HEK293 (cell line): ENCODE data around the gene NDUFB10.

Experiments
- BCL11A ChIP-seq: fragments of 450-650 bp; formaldehyde crosslinking; IDR thresholded peaks from 2 replicates; pipeline ENCODE4 v1.5.1; 2016; ENCODE audit warnings: low read depth, missing biosample characterization, missing genetic modification characterization
- GLI2 ChIP-seq: fragments of 450-650 bp; formaldehyde crosslinking; IDR thresholded peaks from 2 replicates; pipeline ENCODE4; 2017; ENCODE audit warnings: missing biosample characterization, missing genetic modification characterization, low read depth, borderline replicate concordance
- GLIS1 ChIP-seq: fragments of 450-650 bp; formaldehyde crosslinking; IDR thresholded peaks from 2 replicates; pipeline ENCODE4 v1.5.1; 2016; ENCODE audit warnings: missing biosample characterization, missing genetic modification characterization
- HOXC10 ChIP-seq: sonication (generic); formaldehyde crosslinking; IDR thresholded peaks from 2 replicates; pipeline ENCODE4 v1.8.1; 2023; ENCODE audit warnings: mild to moderate bottlenecking, missing genetic modification reagents
- KLF1 ChIP-seq: fragments of 450-650 bp; formaldehyde crosslinking; IDR thresholded peaks from 2 replicates; pipeline ENCODE4 v1.5.1; 2016; ENCODE audit warnings: missing biosample characterization, missing genetic modification characterization
- MEIS1 ChIP-seq: sonication (generic); formaldehyde crosslinking; IDR thresholded peaks from 2 replicates; pipeline ENCODE4 v1.8.1; 2022; ENCODE audit warnings: missing genetic modification reagents, mild to moderate bottlenecking, borderline replicate concordance
- MYNN ChIP-seq: fragments of 450-650 bp; formaldehyde crosslinking; IDR thresholded peaks from 2 replicates; pipeline ENCODE4 v1.5.1; 2016; ENCODE audit warnings: missing biosample characterization, missing genetic modification characterization, borderline replicate concordance
- OSR2 ChIP-seq: fragments of 450-650 bp; formaldehyde crosslinking; IDR thresholded peaks from 2 replicates; pipeline ENCODE4 v1.5.1; 2016; ENCODE audit warnings: missing biosample characterization, missing genetic modification characterization
- PRDM10 ChIP-seq: fragments of 450-650 bp; formaldehyde crosslinking; IDR thresholded peaks from 2 replicates; pipeline ENCODE4 v1.5.1; 2016; ENCODE audit warnings: missing biosample characterization, missing genetic modification characterization
- SALL2 ChIP-seq: fragments of 450-650 bp; formaldehyde crosslinking; IDR thresholded peaks from 2 replicates; pipeline ENCODE4 v1.5.0; 2017; ENCODE audit warnings: missing biosample characterization, mild to moderate bottlenecking, missing genetic modification characterization, borderline replicate concordance
- WT1 ChIP-seq: fragments of 450-650 bp; formaldehyde crosslinking; IDR thresholded peaks from 2 replicates; pipeline ENCODE4 v1.5.1; 2016; ENCODE audit warnings: missing biosample characterization, missing genetic modification characterization
- YY1 ChIP-seq: fragments of 450-650 bp; formaldehyde crosslinking; IDR thresholded peaks from 2 replicates; pipeline ENCODE4 v1.5.1; 2018; ENCODE audit warnings: missing biosample characterization, missing genetic modification characterization
- ZBTB17 ChIP-seq: fragments of 450-650 bp; formaldehyde crosslinking; IDR thresholded peaks from 2 replicates; pipeline ENCODE4 v1.5.1; 2016; ENCODE audit warnings: missing biosample characterization, missing genetic modification characterization
- ZBTB20 ChIP-seq: fragments of 450-650 bp; formaldehyde crosslinking; IDR thresholded peaks from 2 replicates; pipeline ENCODE4 v1.5.1; 2016; ENCODE audit warnings: missing biosample characterization, missing genetic modification characterization
- ZFP37 ChIP-seq: fragments of 450-650 bp; formaldehyde crosslinking; IDR thresholded peaks from 2 replicates; pipeline ENCODE4 v1.5.1; 2016; ENCODE audit warnings: missing biosample characterization, missing genetic modification characterization
- ZNF114 ChIP-seq: fragments of 450-650 bp; formaldehyde crosslinking; IDR thresholded peaks from 2 replicates; pipeline ENCODE4 v1.5.0; 2017; ENCODE audit warnings: missing biosample characterization, missing genetic modification characterization
- ZNF133 ChIP-seq: fragments of 450-650 bp; formaldehyde crosslinking; IDR thresholded peaks from 2 replicates; pipeline ENCODE4 v1.5.1; 2016; ENCODE audit warnings: missing biosample characterization, missing genetic modification characterization
- ZNF138 ChIP-seq: fragments of 450-650 bp; formaldehyde crosslinking; IDR thresholded peaks from 2 replicates; pipeline ENCODE4 v1.5.1; 2016; ENCODE audit warnings: missing biosample characterization, missing genetic modification characterization, borderline replicate concordance
- ZNF140 ChIP-seq: fragments of 450-650 bp; formaldehyde crosslinking; IDR thresholded peaks from 2 replicates; pipeline ENCODE4 v1.5.1; 2016; ENCODE audit warnings: missing biosample characterization, missing genetic modification characterization
- ZNF155 ChIP-seq: fragments of 450-650 bp; formaldehyde crosslinking; IDR thresholded peaks from 2 replicates; pipeline ENCODE4 v1.5.1; 2016; ENCODE audit warnings: missing biosample characterization, missing genetic modification characterization
- ZNF157 ChIP-seq: fragments of 450-650 bp; formaldehyde crosslinking; IDR thresholded peaks from 2 replicates; pipeline ENCODE4 v1.5.1; 2016; ENCODE audit warnings: missing biosample characterization, missing genetic modification characterization
- ZNF175 ChIP-seq: fragments of 450-650 bp; formaldehyde crosslinking; IDR thresholded peaks from 2 replicates; pipeline ENCODE4 v1.5.1; 2016; ENCODE audit warnings: missing biosample characterization, missing genetic modification characterization
- ZNF184 ChIP-seq: fragments of 450-650 bp; IDR thresholded peaks from 2 replicates; pipeline ENCODE4 v1.5.1; 2018; ENCODE audit warnings: missing biosample characterization, mild to moderate bottlenecking, missing genetic modification characterization
- ZNF202 ChIP-seq: fragments of 450-650 bp; formaldehyde crosslinking; IDR thresholded peaks from 2 replicates; pipeline ENCODE4 v1.5.1; 2016; ENCODE audit warnings: missing biosample characterization, missing genetic modification characterization, borderline replicate concordance
- ZNF335 ChIP-seq: fragments of 450-650 bp; formaldehyde crosslinking; conservative IDR thresholded peaks from 2 replicates; pipeline ENCODE4 v1.5.1; 2016; ENCODE audit warnings: missing biosample characterization, missing genetic modification characterization
- ZNF426 ChIP-seq: fragments of 450-650 bp; formaldehyde crosslinking; IDR thresholded peaks from 2 replicates; pipeline ENCODE4 v1.5.1; 2017; ENCODE audit warnings: missing biosample characterization, missing genetic modification characterization, mild to moderate bottlenecking, inconsistent platforms, moderate library complexity
- ZNF48 ChIP-seq: fragments of 450-650 bp; formaldehyde crosslinking; IDR thresholded peaks from 2 replicates; pipeline ENCODE4 v1.5.1; 2016; ENCODE audit warnings: missing biosample characterization, missing genetic modification characterization
- ZNF548 ChIP-seq: fragments of 450-650 bp; formaldehyde crosslinking; IDR thresholded peaks from 2 replicates; pipeline ENCODE4 v1.5.1; 2016; ENCODE audit warnings: missing biosample characterization, missing genetic modification characterization
- ZNF624 ChIP-seq: fragments of 450-650 bp; formaldehyde crosslinking; IDR thresholded peaks from 2 replicates; pipeline ENCODE4 v1.5.1; 2017; ENCODE audit warnings: missing biosample characterization, missing genetic modification characterization
- ZNF654 ChIP-seq: fragments of 450-650 bp; formaldehyde crosslinking; IDR thresholded peaks from 2 replicates; pipeline ENCODE4 v1.5.1; 2016; ENCODE audit warnings: low read depth, missing biosample characterization, missing genetic modification characterization
- ZNF768 ChIP-seq: fragments of 450-650 bp; formaldehyde crosslinking; IDR thresholded peaks from 2 replicates; pipeline ENCODE4 v1.5.1; 2018; ENCODE audit warnings: missing biosample characterization, mild to moderate bottlenecking, missing genetic modification characterization
- ZNF830 ChIP-seq: fragments of 450-650 bp; IDR thresholded peaks from 2 replicates; pipeline ENCODE4 v1.5.0; 2018; ENCODE audit warnings: missing biosample characterization, missing genetic modification characterization, low read depth, mild to moderate bottlenecking, moderate library complexity
- ZSCAN16 ChIP-seq: fragments of 450-650 bp; formaldehyde crosslinking; IDR thresholded peaks from 2 replicates; pipeline ENCODE4 v1.5.1; 2016; ENCODE audit warnings: missing biosample characterization, missing genetic modification characterization
- ZSCAN5A ChIP-seq: fragments of 450-650 bp; formaldehyde crosslinking; IDR thresholded peaks from 2 replicates; pipeline ENCODE4 v1.5.1; 2016; ENCODE audit warnings: missing biosample characterization, missing genetic modification characterization
- TF ChIP-seq, protein P1 (sequence below): fragments of 450-650 bp; formaldehyde crosslinking; IDR thresholded peaks from 2 replicates; pipeline ENCODE4 v1.5.1; 2017; ENCODE audit warnings: missing biosample characterization, missing genetic modification characterization
- TF ChIP-seq, protein P2 (sequence below): fragments of 450-650 bp; formaldehyde crosslinking; IDR thresholded peaks from 2 replicates; pipeline ENCODE4 v1.5.1; 2016; ENCODE audit warnings: missing biosample characterization, missing genetic modification characterization

The NDUFB10 gene

GRCh38 chr16:2009791-2010510, 50.6 kb downstream of the NDUFB10 start, which contains the start of gene ZNF598 (continued):
- TF ChIP-seq, protein P1, sequence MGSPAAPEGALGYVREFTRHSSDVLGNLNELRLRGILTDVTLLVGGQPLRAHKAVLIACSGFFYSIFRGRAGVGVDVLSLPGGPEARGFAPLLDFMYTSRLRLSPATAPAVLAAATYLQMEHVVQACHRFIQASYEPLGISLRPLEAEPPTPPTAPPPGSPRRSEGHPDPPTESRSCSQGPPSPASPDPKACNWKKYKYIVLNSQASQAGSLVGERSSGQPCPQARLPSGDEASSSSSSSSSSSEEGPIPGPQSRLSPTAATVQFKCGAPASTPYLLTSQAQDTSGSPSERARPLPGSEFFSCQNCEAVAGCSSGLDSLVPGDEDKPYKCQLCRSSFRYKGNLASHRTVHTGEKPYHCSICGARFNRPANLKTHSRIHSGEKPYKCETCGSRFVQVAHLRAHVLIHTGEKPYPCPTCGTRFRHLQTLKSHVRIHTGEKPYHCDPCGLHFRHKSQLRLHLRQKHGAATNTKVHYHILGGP, result no peak
- TF ChIP-seq ZNF830 (no peak), HOXC10 (no peak), ZNF140 (tag by site-specific recombination) (no peak), MEIS1 (no peak), ZSCAN5A (tag by site-specific recombination) (no peak; the same call in 1 of the 2 replicates), ZNF175 (tag by site-specific recombination) (no peak), PRDM10 (peak; percentile 30), ZNF48 (no peak), GLI2 (tag by site-specific recombination) (no peak), ZNF768 (tag by site-specific recombination) (no peak), ZNF184 (peak; percentile 34; the same call in 1 of the 2 replicates), WT1 (tag by site-specific recombination) (no peak; the same call in 1 of the 2 replicates), ZNF133 (no peak), ZNF624 (tag by site-specific recombination) (no peak), ZNF202 (no peak), ZNF157 (tag by site-specific recombination) (no peak), GLIS1 (tag by site-specific recombination) (no peak), ZNF114 (no peak), YY1 (no peak; the same call in 1 of the 2 replicates), ZNF138 (tag by site-specific recombination) (no peak), ZNF426 (tag by site-specific recombination) (no peak), ZSCAN16 (no peak), MYNN (no peak), BCL11A (no peak), ZBTB20 (tag by site-specific recombination) (no peak), OSR2 (tag by site-specific recombination) (no peak), ZNF335 (tag by site-specific recombination) (peak; percentile 90), ZNF155 (no peak), ZFP37 (peak; percentile 78), ZNF654 (tag by site-specific recombination) (no peak), KLF1 (tag by site-specific recombination) (peak; percentile 42; the same call in 1 of the 2 replicates), ZBTB17 (tag by site-specific recombination) (peak; percentile 67), SALL2 (tag by site-specific recombination) (no peak), ZNF548 (no peak)
- TF ChIP-seq, protein P2, sequence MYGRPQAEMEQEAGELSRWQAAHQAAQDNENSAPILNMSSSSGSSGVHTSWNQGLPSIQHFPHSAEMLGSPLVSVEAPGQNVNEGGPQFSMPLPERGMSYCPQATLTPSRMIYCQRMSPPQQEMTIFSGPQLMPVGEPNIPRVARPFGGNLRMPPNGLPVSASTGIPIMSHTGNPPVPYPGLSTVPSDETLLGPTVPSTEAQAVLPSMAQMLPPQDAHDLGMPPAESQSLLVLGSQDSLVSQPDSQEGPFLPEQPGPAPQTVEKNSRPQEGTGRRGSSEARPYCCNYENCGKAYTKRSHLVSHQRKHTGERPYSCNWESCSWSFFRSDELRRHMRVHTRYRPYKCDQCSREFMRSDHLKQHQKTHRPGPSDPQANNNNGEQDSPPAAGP (tag by site-specific recombination), result peak; percentile 49; the same call in 1 of the 2 replicates
